Activated T-helper 1 cell treated with anti-CD3 and anti-CD28 coated beads, Interleukin-2, amount 50 U/mL, for 16 hours (primary cell): Measurements from ENCODE around the gene IGFBP2.

Source experiments
- DNase-seq, 2 donors: peaks; one replicate each; pipeline ENCODE4 v3.0.0-alpha.2; 2020; ENCODE audit warnings: low read depth in 1 of 2, low spot score in 1 of 2

The IGFBP2 gene

DNA sequence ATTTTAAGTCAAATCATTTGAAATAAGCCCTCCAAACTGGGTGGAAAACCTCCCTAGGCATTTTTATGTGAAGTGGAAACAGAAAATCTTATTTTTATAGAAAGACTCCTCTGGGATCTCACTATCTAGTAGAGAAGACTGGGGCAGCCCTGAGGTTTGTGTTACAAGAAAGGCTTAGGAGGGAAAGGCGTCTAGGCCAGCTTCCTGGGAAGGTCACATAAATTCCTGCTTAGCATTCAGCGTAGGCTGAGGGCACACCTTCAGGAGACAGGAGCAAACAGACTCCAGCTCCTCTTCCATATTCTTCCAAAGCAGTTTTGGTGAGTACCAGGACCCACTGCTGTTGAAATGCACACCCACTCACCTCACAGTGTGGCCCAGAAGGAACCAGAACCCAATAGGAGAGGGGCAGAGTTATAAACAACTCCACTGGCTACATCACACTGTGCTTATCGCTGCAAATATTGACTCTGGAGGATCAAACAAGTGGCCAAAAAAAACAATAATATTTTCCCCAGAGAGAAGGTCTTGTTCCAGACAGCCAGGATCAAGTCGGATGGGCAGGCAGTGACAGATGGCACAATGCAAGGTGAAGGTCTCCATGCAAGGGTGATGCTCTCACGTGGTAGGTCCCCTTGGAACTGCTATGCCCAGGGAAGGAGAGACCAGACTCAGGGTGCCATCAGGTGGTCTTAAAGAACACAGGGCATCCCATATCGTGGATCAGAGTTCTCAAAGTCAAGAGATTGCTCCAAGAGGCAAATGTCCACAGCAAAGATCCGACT, 17.7 kb upstream of the IGFBP2 start:
- no peak for DNase-seq

GRCh38 chr2:216616083-216616678, 17.0 kb upstream of the IGFBP2 start:
- DNase-seq: no peak

DNA sequence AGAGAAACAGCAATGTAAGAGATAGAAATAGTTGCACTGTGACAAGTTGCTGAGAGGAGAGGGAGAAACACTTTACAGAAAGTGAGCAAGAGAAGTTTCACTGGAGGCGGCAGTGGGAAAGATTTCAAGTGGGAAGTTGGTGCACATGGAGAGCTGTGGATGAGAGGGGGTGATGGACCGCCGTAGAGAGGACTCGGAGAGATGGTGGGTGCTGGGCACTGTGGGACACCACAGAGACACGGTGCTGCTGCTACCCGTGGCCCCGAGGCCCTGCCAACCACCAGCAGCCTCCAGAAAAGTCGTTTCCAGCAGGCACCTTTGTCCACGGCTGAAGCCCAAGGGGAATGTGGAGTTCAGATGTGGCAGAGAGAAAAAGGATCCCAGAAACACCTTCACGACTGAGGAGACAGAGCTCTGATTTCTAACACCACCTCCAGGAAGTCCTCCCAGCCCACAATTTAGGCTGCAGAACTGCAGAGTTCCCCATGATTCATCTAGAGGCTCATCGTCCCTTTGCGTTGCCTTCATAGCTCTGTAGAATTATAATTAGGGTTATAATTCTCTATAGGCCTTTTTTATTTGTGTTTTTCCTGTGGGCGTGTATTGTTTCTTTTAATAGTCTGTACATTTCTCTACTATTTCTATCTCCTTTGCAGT, 15.9 kb upstream of the IGFBP2 start:
- DNase-seq: no peak

- no peak for DNase-seq
Measured at GRCh38 chr2:216618785-216619184, 14.4 kb upstream of the IGFBP2 start.

DNA sequence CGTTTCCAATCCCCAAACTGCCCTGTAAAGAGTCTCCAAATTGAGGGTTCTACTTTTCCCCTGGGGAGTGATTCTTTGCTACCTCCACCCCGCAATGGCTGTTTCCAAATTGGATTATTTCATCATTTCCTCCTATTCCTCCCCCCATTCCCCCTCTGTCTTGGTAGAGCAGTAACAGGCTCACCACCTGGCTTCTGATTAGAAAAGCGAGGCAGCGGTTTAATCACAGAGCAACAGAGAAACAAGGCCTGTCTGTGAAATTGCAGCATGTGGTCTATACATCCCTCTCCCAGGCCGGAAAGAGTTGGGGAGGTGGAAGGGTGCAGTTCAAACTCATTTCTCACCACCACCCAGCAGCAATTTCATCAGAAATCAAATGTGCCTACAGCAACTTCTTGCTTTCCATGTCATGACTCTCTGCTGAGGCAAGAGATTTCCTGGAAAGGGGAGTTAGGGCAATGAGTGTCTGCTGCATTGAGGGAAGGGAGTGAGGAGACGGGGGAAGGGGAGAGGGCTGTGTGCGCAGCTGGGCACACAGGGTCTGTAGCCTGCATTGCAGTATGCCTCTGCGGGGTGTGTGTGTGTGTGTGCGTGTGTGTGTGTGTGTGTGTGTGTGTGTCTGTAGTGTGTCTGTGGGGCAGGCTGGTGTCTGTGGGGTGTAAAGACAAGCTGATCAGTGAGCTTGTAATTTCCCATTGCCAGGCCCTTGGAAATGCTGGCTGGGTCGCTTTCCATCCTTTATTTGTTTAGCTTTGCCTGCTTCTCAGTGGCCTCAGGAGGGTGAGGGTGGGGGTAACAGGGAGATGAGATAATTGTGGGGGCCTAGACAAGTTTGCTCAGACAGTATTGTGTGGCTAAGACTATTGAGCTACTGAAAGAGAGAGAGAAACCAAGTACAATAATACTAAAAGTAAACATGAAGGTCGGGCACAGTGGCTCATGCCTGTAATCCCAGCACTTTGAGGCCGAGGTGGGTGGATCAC, 13.5 kb upstream of the IGFBP2 start:
- DNase-seq: no peak

DNA sequence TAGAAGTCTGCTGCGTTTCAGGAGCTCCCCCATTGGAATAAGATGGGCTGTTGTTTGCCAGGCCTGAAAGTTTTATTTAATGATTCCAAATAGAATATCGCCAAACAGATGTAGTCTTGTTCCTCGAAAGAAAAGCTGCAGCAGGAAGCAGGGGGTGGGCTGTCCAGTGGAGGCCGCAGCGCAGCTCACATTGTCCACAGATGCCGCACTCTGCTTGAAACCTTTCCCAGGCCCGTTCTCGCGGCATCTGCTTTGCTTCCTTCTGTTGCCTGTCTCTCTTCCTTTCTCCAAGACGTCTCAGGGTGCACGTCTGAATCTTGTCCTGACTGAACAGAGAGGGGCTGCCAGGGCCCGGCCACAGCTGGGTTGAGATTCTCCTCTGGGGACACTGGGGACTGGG, 12.4 kb upstream of the IGFBP2 start:
- no peak for DNase-seq

DNA sequence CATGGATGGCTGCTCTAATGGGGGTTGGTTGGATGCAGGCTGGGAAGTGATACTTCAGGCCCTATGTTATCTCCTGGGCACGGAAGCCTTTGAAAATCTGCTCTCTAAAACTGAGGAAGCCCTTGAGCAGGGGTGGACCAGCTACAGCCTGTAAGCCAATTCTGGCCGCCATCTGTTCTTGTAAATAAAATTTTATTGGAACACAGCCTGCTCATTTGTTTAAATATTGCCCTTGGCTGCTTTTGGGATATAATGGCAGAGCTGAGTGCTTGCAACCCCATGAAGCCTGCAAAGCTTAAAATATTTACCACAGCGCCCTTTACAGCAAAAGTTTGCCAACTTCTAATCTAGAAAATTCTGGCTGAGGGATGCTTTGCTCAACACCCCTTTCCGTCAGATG, 11.9 kb upstream of the IGFBP2 start:
- no peak for DNase-seq

GRCh38 chr2:216622526-216622925, 10.7 kb upstream of the IGFBP2 start:
- DNase-seq: no peak

DNA sequence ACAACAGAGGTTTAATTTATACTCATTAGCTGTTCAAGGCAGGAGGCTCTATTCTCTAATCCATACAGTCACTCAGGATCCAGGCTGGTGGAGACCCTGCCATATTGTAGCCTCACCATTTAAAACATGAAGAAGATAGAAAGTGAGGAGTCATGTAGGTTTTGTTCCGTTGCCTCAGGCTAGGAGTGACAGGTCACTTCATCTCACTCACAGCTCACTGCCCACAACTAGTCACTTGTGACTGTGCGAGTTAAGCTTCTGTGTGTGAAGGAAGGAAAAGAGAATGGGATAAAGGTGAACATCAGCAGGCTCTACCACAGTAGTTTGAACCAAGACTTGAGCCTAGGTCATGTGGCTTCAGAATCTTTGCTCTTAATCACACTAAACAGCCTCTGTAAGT, 9.0 kb upstream of the IGFBP2 start:
- DNase-seq: no peak

GRCh38 chr2:216626168-216626874, 6.9 kb upstream of the IGFBP2 start:
- DNase-seq: no peak

DNA sequence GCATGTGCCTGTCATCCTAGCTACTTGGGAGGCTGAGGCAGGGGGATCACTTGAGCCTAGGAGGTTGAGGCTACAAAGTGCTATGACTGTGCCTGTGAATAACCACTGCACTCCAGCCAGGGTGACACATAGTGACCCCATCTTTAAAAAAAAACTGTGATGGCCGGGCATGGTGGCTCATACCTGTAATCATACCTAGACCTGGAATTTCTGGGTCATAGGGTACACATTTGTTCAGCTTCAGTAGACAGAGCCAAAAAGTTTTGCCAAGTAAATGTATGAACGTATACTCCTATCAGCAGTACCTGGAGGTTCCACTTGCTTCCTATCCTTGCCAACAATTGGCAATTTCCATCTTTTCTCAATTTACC, 6.4 kb upstream of the IGFBP2 start:
- no peak for DNase-seq

- no peak for DNase-seq
Measured at GRCh38 chr2:216629784-216630183, 3.4 kb upstream of the IGFBP2 start.

DNA sequence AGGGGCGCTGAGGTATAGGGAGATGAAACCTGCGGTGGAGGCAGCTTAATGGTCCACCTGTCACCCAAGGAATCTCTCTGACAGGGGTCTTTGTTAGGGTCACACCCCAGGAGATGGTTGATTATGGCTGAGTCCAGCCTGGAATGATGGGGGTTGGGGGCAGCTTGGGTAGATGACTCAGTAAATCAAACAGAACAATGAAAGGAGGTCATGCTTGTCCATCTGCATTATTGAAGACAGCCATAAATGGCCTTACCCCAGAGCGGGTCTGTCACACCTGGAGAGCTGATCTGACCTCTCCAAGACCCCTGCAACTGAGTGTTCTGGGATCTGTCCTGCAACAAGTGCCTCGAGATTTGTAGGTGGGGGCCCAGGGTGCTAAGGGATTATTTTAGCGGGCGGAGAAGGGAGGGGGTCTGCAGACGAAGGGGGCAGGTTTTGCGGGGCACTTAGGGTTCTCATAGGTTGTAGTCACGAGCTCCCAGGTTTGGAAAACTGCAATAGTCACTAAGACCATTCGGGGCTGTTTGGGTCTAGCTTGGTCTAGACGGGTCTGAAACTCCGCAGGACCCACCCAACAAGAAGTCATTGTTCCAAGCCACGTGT, 771 bp upstream of the IGFBP2 start:
- no peak for DNase-seq

DNA sequence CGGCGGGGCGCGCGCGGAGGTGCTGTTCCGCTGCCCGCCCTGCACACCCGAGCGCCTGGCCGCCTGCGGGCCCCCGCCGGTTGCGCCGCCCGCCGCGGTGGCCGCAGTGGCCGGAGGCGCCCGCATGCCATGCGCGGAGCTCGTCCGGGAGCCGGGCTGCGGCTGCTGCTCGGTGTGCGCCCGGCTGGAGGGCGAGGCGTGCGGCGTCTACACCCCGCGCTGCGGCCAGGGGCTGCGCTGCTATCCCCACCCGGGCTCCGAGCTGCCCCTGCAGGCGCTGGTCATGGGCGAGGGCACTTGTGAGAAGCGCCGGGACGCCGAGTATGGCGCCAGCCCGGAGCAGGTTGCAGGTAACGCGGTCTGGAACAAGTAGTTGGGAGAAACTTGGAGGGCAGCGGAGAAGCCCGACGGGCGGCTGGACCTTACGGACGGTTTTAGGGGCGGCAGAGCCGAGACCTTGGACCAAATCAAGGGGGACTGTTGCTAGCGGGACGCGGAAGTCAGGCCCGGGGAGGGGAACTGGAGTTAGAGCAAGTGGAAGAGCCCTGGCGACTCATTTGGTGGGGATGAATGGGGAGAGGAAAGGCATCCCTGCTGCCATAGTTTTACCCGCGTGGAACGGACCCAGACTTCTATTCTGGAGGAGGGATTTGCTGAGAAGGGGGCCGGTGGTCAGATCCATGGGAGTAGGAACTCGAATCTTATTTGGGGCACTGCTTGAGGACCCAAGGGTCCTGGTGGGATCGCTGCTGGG, 573 bp downstream of the IGFBP2 start:
- DNase-seq: no peak

DNA sequence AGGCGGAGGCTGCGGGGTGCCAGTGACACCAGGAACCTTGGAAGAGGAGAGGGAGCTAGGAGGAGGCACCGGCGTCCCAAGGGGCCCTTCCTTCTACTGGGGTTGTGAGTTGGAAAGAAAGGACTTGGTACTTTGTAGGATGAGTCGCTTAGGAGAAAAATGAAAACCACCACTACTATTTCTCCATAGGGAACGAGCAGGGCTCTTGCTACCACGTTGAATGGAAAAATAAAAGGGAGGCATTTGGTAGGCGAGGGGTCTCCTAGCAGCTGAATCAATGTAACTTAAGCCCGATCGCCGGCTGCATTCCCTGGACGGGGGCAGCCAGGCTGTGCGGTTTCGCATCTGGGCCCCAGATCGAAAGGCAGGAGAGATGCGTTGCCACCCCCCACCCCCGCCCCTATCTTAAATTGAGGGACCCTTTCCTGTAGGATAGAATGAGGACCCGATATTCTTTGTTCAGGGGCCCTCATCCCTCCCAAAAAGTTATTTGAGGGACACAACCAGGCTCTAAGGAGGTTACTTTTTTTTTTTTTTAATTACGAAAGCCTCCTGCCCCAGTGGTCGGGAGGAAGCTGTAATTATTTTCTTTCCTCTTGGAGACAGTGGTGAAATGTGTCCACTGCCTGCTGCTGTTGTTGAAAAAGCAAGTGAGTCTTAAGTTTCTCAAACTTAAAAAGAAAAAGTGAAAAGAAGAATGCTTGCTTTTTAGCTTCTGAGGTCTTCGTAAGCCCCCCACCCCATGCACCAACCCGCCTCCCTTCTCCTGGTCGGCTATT, 1.3 kb downstream of the IGFBP2 start:
- DNase-seq: no peak

- no peak for DNase-seq
Measured at GRCh38 chr2:216635171-216635570, 2.0 kb downstream of the IGFBP2 start.

GRCh38 chr2:216635701-216636550, 2.7 kb downstream of the IGFBP2 start:
- DNase-seq: no peak
